Subcutaneous adipose tissue (tissue), 4 donors: Measurements from ENCODE around the gene NPFFR1. TPM values are rescaled to one million over a fixed set of nuclear protein-coding genes. Genes with fewer than 3 reads are reported as not detected.

Source experiments
- CTCF ChIP-seq: fragments of 450-650 bp; IDR thresholded peaks from one replicate; pipeline ENCODE4 v1.5.1; 2016; ENCODE audit warnings: low read depth, mild to moderate bottlenecking, control low read depth, antibody characterized with exemption, moderate library complexity
- small RNA-seq: library from RNA; depleted of rRNA; stranded (forward); fragments of <200 nt; gene quantifications from one replicate; pipeline ENCODE3, GENCODE V24; 2016
- total RNA-seq, 4 donors: library from RNA; depleted of rRNA; stranded (reverse); fragments of >200 nt; gene quantifications; one replicate each; pipeline ENCODE4 v1.1.0, GENCODE V29; 2016

Gene NPFFR1
- total RNA-seq, 4 donors from 2014 or later, result not detected

DNA sequence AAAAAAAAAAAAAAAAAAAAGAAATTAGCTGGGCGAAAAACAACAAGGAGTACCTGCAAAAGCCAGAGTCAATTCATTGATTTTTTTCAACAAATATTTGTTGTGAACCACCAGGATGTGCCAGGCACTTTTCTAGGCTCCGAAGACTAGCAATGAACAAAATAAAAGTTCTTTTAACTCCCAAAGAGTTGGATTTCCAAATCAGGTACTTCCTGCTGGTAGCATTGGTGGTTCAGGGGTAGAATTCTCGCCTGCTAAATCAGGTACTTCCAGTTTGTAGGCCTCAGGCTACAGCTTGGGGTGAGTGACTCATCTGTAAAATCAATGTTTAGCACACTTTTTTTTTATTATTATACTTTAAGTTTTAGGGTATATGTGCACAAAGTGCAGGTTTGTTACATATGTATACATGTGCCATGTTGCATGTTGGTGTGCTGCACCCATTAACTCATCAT is 61.4 kb downstream of the NPFFR1 start:
- no peak for TF ChIP-seq CTCF

- TF ChIP-seq CTCF, result no peak
Measured at GRCh38 chr10:70221030-70221429, 62.8 kb downstream of the NPFFR1 start.

DNA sequence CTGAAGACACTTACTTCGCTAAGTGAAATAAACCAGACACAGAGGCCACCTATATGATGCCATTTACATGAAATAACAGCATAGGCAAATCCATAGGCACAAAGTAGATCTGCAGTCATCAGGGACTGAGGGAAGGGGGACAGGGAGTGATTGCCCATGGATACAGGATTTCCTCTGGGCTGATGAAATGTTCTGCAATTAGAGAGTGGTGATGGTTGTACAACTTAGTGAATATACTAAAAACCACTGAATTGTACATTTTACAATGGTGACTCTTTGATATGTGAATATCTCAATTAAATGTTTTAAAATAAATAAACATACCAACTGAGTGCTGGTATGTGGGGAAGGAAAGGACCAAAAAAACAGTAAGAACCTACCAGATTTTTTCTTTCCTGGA is 70.9 kb downstream of the NPFFR1 start:
- no peak for TF ChIP-seq CTCF

DNA sequence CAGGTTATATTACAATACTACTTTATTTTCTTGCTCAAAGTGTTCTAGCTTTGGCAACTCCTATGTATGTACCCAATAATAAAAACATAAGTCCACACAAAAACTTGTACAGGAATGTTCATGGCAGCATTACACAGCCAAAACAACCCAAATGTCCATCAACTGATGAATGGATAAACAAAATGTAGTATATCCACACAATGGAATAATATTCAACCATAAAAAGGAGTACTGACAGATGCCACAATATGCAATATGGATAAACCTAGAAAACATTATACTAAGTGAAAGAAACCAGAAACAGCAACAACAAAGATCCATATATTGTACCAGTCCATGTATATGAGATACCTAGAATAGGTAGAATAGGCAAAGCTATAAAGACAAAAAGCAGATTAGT is 71.5 kb downstream of the NPFFR1 start:
- no peak for TF ChIP-seq CTCF

- no peak for TF ChIP-seq CTCF
Measured at GRCh38 chr10:70206762-70207161, 77.0 kb downstream of the NPFFR1 start.

DNA sequence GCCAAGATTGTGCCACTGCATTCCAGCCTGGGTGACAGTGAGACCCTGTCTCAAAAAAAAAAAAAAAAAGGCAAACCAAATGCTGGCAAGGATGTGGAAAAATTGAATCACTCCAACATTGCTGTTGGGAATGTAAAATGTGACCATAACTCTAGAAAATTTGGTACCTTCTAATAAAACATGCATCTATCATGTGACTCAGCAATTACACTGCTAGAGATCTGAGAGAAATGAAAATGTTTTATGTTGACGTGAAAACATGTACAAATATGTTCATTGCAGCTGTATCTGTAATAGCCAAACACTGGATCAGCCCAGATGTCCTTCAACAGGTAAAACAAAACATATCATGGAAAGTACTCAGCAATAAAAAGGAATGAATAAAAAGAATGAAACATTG is 82.7 kb downstream of the NPFFR1 start:
- TF ChIP-seq CTCF, result no peak

DNA sequence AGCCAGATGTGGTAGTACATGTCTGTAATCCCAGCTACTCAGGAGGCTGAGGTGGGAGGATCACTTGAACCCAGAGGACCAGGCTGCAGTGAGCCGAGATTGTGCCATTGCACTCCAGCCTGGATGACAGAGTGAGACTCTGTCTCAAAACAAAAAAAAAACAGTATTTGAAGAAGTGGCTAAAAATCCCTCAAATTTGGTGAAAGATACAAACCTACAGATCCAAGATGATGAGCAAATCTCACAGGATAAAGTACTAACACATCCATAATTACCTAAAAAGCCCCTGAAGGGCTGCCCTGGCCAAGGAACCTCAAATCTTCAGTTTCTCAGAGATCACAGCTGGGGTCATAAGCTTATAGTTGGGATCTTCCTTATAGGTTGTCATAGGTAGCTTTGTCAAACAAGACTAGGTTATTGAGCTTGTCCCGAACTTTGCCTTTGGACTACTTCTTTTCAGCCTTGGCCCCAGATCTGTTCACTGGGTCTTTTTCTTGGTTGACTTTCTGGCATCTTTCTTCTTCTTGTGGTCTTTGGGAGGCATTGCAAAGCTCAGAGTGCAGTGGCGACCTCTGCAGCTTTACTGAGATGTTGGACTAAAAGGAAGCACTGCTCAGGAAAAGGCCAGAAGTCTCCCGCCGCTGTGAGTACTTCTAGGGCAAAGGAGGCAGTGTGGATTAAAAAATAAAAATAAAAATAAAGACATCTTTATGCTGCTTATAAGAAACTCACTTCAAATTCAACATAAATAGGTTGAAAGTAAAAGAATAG is 84.9 kb downstream of the NPFFR1 start:
- TF ChIP-seq CTCF, result no peak

Small RNA genes within 50 kb of the gene (small RNA-seq; reads per million reads assigned to genes)
- gene RPS25P9, result not detected

Other genes starting within 250 kb of the NPFFR1 start
- gene MACROH2A2, start 231.2 kb downstream of the NPFFR1 start, total RNA-seq, result 1 to 10 TPM in 3 of 4 donors, under 1 TPM in 1; 0.57 to 3.1 (median 2.4) TPM
- gene AIFM2, start 151.2 kb downstream of the NPFFR1 start, total RNA-seq, result 10 to 100 TPM; 46.2 to 97.2 (median 50.1) TPM
- gene TYSND1, start 137.3 kb downstream of the NPFFR1 start, total RNA-seq, result 10 to 100 TPM in 3 of 4 donors, 1 to 10 TPM in 1; 6.7 to 21.9 (median 13.2) TPM
- 100 to 1,000 TPM; 102 to 227 (median 105) TPM for gene SAR1A, start 113.5 kb downstream of the NPFFR1 start, total RNA-seq
- 100 to 1,000 TPM; 111 to 437 (median 133) TPM for gene PPA1, start 50.6 kb downstream of the NPFFR1 start, total RNA-seq
- gene LRRC20, start 98.6 kb upstream of the NPFFR1 start, total RNA-seq, result 1 to 10 TPM; 2.3 to 5.8 (median 3.5) TPM
- gene EIF4EBP2, start 120.1 kb upstream of the NPFFR1 start, total RNA-seq, result 100 to 1,000 TPM; 185 to 225 (median 195) TPM
- not detected for gene NODAL, start 157.7 kb upstream of the NPFFR1 start, total RNA-seq
- 1 to 10 TPM; 1.0 to 4.5 (median 2.9) TPM for gene PALD1, start 194.8 kb upstream of the NPFFR1 start, total RNA-seq